HK-2 (cell line): ENCODE measurements around the gene RAB11FIP4.

Experiments used
- DNase-seq: peaks from one replicate; pipeline ENCODE4 v3.0.0-alpha.2; 2018; ENCODE audit not compliant: unreplicated experiment

RAB11FIP4 gene

GRCh38 chr17:31548709-31549108 is 157.2 kb downstream of the RAB11FIP4 start:
- DNase-seq, result no peak

GRCh38 chr17:31549121-31549524 is 157.6 kb downstream of the RAB11FIP4 start:
- no peak for DNase-seq

DNA sequence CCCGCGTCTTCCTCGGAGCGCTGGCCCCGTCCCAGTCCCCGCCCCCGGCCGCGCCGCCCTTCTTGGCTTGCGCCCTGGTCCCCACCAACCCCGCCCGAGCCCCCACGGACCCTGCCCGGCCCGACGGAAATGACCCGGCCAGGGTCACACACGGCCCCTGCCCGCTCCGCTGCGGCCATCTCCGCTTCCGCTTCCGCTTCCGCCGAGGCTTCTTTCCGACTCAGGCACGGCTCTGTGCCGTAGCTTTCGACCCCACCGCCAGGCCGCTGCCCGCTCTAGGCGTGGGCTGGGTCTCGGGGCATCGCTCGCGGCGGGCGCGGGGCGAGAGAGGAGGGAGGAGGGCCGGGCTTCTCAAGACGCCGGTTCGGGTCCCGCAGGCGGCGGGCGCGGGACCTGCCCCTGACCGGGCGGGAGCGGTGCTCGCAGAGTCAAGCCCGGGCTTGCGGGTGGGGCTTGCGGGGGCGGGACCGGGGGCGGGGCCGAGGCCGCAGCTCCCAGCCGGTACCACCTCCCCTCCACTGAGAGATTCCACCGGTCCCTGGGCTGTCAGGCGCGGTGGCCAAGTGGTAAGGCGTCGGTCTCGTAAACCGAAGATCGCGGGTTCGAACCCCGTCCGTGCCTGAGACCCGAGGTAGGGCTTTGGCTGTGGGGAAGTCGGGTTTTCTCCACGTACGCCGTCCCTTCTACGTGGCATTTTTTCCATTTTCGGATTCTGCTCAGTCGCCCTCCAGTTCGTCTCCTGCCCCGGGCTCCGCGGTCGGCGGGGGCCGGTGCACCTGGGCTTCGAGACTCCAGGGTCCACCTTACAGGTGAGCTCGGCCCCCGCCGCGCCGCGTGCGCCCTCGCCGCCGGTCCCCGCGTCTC is 158.3 kb downstream of the RAB11FIP4 start:
- peak; percentile 99 for DNase-seq

DNA sequence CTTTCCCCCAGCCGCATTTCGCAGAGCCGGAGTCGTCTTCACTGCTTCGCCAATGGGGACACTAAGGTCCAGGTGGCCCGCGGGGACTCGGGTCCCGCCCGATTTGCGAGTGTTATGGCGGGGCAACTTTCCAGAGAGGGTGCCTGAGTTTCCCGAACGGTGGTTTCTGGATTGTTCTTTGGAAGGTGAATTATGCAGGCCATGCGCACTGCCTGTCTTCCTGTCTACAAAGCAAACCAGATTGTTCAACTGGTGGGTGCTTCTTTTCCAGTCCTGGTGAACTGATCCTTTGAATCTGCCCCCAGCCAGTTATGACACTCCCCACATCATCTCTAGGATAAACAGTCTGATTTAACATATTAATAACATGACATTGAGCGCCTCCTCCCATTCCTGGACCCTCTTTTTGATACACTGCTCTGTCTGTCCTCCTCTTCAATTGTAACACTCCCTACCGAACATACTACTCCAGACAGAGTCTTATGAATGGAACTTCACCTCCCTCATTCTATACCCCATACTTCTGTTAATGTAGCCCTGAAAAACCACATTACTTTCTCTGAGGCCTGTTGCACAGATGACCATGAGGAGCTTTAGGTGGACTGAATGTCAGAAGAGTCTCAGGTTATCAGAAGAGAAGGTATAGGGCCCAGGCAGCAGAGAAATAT is 159.0 kb downstream of the RAB11FIP4 start:
- no peak for DNase-seq

- DNase-seq, result no peak
Measured at GRCh38 chr17:31552568-31552967, 161.1 kb downstream of the RAB11FIP4 start.

GRCh38 chr17:31553506-31553905 is 162.0 kb downstream of the RAB11FIP4 start:
- no peak for DNase-seq

DNA sequence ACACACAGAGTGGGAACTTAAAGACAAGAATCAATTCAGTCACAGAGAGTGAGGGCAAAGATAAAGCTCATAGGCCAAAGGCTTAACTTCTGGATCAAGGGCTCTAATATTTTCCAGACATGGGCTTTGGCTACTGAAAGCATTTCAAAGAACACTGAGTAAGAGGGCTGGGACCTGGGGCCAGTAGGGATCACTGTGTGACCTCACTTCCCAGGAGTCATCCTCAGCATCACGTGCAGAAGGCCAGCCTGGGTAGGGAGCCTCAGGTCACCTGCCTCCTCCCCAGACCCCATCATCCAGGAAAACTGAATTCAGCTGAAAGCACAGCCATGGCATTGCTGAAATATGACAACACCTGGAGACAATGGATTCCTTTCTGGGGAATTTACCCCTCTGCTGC is 163.5 kb downstream of the RAB11FIP4 start:
- DNase-seq, result no peak

DNA sequence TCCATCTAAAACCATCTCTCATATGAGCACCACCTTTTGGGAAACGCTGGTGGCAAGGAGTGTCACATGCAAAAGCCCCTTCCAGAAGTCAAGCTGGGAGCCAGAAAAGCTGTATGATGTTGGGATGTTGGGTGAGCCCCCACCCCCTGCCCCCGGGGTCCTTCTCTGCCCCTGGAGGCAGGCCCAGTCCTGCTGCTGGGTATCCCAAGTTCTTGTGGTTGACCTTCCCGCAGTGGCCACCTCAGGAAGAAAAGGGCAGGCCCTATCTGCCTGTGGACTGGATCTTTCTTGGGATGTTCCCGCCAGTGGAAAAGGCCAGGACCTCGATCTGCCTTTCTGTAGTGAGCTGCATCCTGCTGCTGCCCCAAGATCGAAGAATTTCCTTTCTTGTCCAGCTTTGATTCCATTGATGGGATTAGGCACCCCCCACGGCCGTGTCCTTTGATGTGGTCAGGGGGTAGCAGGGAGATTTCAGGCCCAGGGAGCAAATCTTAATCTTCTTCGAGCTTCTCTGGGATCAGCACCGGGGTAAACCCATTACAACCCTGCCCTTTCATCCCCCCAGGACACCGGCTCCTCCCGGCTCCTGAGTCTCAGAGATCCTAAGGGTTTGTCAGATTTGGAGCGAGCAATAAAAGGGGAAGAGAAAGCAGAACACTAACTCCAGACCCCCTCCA is 165.6 kb downstream of the RAB11FIP4 start:
- DNase-seq, result no peak

- peak; percentile 79 for DNase-seq
Measured at GRCh38 chr17:31558748-31559583, 167.5 kb downstream of the RAB11FIP4 start.

- peak; percentile 45 for DNase-seq
Measured at GRCh38 chr17:31559584-31560501, 168.4 kb downstream of the RAB11FIP4 start.

- peak; percentile 53 for DNase-seq
Measured at GRCh38 chr17:31560616-31561235, 169.3 kb downstream of the RAB11FIP4 start.

GRCh38 chr17:31561469-31562375 is 170.2 kb downstream of the RAB11FIP4 start:
- peak; percentile 30 for DNase-seq

DNA sequence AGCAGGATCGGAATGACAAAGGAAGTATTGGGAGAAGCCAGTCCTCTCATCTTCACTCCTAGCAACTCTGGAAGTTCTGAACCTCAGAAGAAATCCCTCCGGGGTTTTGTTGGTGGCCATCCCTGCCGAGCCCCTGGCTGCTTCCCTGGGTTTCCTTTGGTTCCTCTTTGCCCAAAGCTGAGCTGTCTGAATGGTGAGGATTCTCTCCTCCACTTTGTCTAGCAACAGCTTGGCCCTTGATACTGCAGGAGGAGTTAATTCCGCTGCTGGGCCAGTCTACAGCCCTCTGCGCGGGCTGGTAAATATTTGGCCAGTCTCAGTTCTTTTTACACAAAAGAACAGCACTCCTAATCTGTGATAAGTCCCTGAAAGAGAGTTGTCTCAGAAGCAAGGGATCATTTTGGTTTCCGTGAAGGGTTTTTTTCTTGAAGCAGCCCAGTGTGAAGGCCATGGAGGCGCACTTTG is 170.9 kb downstream of the RAB11FIP4 start:
- no peak for DNase-seq

- no peak for DNase-seq
Measured at GRCh38 chr17:31564291-31564690, 172.8 kb downstream of the RAB11FIP4 start.

GRCh38 chr17:31564883-31565301 is 173.4 kb downstream of the RAB11FIP4 start:
- DNase-seq, result peak; percentile 84

DNA sequence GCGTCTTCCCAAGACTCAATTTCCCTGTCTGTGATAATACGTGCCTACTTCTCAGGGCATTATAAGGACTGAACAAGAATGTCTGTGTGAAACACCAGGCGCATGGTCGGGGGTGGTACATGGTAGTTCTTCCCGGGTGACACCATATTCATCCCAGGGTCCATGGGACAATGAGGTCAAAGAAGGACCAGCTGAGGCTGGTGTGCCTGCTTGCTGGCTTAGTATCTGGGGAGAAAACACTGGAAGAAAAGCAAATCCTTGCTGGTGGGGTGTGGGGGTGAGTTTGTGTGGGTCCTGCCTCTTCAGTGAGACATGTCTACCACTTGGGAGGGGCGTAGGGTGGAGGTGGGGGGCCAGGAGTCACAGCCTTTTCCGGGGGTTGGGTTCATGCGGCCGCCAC is 174.2 kb downstream of the RAB11FIP4 start:
- DNase-seq, result no peak

- DNase-seq, result no peak
Measured at GRCh38 chr17:31566247-31566991, 174.9 kb downstream of the RAB11FIP4 start.

DNA sequence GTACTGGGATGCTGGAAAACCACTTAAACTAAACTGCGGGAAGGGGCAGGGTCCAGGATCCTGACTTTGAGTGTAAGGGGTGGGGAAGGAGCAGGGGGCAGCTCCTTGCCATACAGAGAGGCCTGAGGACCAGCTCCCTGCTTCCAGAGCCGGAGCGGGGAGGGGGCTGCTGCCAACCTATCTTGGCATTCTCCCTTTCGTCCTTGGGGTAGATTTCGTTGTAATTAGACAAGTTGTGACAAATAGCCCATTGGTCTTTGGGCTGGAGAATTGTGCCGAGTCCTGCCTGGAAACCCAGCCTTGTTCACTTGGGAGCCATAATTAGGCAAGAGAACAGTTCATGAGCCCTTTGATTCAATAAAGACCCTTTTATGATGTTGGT is 175.5 kb downstream of the RAB11FIP4 start:
- no peak for DNase-seq
